ENCODE data around the gene NAPSA.
"Not testable (repeated sequence)": the region's sequence is repeated elsewhere in the genome, so short reads cannot be mapped to it uniquely, and the experiment has no call there.

The NAPSA gene

GRCh38 chr19:50358483-50359327 is 6.7 kb downstream of the NAPSA start:
- peak; percentile 72 for DNase-seq (ENCODE audit: low spot score)

- peak; percentile 70 for DNase-seq (ENCODE audit: low spot score)
Observed at GRCh38 chr19:50357178-50358100, 8.0 kb downstream of the NAPSA start.

GRCh38 chr19:50356691-50357177 is 8.7 kb downstream of the NAPSA start:
- DNase-seq (ENCODE audit: low spot score), result no peak

- not testable (repeated sequence) for DNase-seq (ENCODE audit: low spot score)
Observed at GRCh38 chr19:50353487-50353880, 12.0 kb downstream of the NAPSA start.

- DNase-seq (ENCODE audit: low spot score), result no peak
Observed at GRCh38 chr19:50352242-50352641, 13.2 kb downstream of the NAPSA start.

- DNase-seq (ENCODE audit: low spot score), result no peak
Observed at GRCh38 chr19:50349277-50350057, 16.0 kb downstream of the NAPSA start.

- not testable (repeated sequence) for DNase-seq (ENCODE audit: low spot score)
Observed at GRCh38 chr19:50347089-50347581, 18.3 kb downstream of the NAPSA start.

- DNase-seq (ENCODE audit: low spot score), result no peak
Observed at GRCh38 chr19:50344661-50345318, 20.6 kb downstream of the NAPSA start.

GRCh38 chr19:50341091-50341564 is 24.3 kb downstream of the NAPSA start:
- no peak for DNase-seq (ENCODE audit: low spot score)

- DNase-seq (ENCODE audit: low spot score), result no peak
Observed at GRCh38 chr19:50340331-50340730, 25.1 kb downstream of the NAPSA start.

- not testable (repeated sequence) for DNase-seq (ENCODE audit: low spot score)
Observed at GRCh38 chr19:50337031-50337430, 28.4 kb downstream of the NAPSA start.

- no peak for DNase-seq (ENCODE audit: low spot score)
Observed at GRCh38 chr19:50334741-50335421, 30.6 kb downstream of the NAPSA start.

GRCh38 chr19:50333737-50334617 is 31.5 kb downstream of the NAPSA start:
- peak; percentile 84 for DNase-seq (ENCODE audit: low spot score)

GRCh38 chr19:50333235-50333736 is 32.2 kb downstream of the NAPSA start:
- DNase-seq (ENCODE audit: low spot score), result peak; percentile 82

GRCh38 chr19:50332244-50333038 is 33.0 kb downstream of the NAPSA start:
- no peak for DNase-seq (ENCODE audit: low spot score)

GRCh38 chr19:50331994-50332243 is 33.5 kb downstream of the NAPSA start:
- no peak for DNase-seq (ENCODE audit: low spot score)

- no peak for DNase-seq (ENCODE audit: low spot score)
Observed at GRCh38 chr19:50331221-50331993, 34.0 kb downstream of the NAPSA start.
